GM18907 (cell line): Measurements from ENCODE around the gene ZNF771.
"Not testable (repeated sequence)": the region's sequence is repeated elsewhere in the genome, so short reads cannot be mapped to it uniquely, and the experiment has no call there.

Experiments
- ATAC-seq: cut with Tn5 transposase; IDR thresholded peaks from one replicate; pipeline ENCODE4 v1.9.1; 2021; ENCODE audit warnings: mild to moderate bottlenecking, moderate library complexity; ENCODE audit not compliant: unreplicated experiment

The ZNF771 gene

DNA sequence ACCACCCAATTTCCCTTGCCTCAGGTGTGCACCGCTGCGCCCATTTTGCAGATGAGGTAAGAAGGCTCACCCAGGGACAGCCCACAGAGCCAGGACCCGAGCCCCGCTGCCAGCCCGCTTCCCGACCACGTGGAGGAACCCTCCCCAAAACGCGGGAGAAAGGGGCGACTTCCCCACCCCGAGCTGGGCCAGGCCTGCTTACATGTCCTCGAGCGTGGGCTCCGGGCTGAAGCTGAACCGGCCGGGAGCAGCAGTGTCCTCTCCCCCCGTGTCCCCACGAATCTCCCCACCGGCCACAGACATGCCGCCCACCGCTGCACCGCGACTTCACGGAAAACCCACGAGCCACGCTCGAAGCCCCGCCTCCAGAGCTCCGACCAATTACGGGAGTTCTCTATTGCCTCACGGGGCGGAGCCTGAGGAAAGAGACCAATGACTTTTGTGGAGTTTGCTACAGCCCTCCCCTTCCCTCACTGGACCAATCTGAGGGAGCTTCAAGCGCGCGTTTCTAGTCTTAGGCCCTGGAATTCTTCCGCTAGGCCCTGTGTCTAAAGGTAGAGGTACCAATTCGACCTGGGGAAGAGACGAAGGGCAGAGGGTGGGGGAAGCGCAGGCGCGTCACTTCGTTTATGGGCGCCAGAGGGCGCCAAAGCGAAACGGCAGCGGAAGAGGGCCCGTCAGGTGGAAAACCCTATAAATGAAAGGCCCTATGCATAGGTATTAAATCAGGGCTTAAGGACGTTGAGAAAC lies 22.4 kb downstream of the ZNF771 start, which contains the start of gene DCTPP1:
TSS of gene DCTPP1 (minus strand) at position 353 of the 750 bp plus-strand sequence. CDS start at position 303, 50 bp downstream.
- ATAC-seq: peak; percentile 96

DNA sequence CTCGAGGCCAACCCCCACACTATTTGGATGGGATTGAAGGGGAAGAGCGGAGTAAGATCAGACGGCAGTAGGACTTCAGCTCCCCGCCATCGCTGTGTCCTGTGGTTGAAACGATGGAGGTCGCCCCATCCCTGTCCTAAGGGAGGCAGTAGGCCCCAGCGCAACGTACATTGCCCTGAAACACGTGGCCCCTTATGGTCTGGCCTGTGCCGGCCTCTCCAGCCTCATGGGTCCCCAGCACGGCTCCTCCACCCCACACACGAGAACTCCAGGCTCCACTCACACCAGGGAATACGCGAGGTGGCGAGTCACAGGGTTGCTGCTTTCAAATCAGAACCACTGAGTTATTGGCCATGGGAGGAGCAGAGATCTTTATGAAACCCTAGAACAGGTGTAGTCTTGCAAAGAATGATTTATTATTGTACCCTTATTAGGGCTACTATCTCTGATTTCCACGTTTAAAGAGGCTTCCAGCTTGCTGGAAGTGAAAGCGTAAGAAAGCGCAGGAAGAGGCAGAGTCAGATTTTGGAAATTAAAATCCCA lies 23.1 kb downstream of the ZNF771 start:
- ATAC-seq: peak; percentile 16

- no peak for ATAC-seq
Measured at GRCh38 chr16:30434852-30435251, 27.4 kb downstream of the ZNF771 start.

DNA sequence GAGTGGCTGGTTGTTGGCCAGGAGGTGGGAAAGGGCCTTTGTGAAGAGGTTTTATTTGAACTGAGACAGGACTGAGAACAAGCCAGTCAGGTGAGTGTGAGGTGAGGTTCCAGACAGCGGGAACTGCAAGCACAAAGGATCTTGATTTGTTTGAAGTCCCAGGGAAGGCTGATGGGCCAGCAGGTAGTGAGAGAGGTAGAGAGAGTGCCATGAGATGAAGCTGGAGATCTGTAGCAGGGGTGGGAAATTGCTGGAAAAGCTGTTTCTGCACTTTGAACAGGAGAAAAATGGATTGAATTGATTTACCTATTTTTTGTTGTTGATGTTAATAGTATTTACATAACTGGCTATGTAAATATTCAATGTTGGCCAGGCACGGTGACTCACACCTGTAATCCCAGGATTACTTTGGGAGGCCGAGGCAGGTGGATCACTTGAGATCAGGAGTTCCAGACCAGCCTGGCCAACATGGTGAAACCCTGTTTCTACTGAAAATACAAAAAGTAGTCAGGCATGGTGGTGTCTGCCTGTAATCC lies 30.2 kb downstream of the ZNF771 start:
- ATAC-seq: no peak

DNA sequence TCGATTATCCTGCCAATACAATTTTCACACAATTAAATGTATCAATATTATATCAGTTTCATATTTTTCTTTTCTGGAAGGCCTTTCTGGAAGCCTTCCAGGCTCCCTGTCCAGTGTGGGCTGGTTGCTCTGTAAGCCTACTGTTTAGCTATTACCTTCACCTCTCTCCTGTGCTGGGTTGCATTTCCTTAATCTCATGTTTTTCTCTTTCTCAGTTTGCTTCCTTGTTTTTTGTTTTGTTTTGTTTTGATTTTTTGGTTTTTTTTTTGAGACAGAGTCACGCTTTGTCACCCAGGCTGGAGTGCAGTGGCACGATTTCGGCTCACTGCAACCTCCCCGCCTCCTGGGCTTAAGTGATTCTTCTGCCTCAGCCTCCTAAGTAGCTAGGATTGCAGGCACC lies 31.4 kb downstream of the ZNF771 start:
- no peak for ATAC-seq

- ATAC-seq: no peak
Measured at GRCh38 chr16:30439720-30440348, 32.4 kb downstream of the ZNF771 start.

GRCh38 chr16:30443631-30444030 lies 36.2 kb downstream of the ZNF771 start:
- ATAC-seq: no peak

- ATAC-seq: no peak
Measured at GRCh38 chr16:30444231-30445148, 37.1 kb downstream of the ZNF771 start.

- peak; percentile 24 for ATAC-seq
Measured at GRCh38 chr16:30445149-30445407, 37.7 kb downstream of the ZNF771 start.

DNA sequence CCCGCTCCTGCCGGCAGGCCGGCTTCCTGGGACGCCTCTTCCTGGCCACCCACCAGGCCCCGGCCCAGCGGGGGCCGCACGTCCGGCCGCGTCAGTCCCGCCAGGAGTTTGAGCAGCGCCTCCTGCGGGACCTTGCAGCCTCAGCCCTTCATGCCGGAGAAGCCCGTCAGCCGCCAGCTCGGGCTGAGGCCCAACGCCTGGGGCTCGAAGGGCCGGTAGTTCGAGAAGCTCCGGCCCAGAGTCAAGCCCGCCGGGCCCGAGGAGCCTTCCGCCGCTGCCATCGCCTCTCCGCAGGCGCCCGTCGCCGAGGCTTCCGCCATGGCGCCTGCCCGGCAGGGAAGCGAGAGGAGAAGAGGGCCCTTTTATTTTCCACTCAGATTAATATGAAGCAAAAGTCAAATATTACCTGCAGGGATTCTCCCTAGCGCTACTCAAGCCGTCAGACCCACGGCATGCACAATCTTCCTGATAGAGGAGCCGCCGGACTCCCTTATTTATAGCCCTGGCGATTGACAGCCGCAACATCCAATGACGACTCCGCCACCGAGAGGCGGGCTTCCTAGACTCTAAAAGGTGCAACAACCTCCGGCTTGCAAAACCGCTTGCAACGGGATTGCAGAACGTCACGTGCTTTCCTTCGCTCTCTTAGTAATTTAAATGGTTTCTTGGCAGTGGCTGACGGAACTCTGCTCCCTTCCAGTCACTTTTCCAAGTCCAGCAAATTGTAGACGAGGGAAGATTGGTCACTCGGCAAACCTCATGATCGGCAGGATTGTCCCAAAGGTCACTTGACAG lies 38.2 kb downstream of the ZNF771 start, which contains the start of gene SEPHS2:
TSS of gene SEPHS2 (minus strand) at position 467 of the 795 bp plus-strand sequence. CDS start at position 320, 147 bp downstream.
- ATAC-seq: peak; percentile 87

DNA sequence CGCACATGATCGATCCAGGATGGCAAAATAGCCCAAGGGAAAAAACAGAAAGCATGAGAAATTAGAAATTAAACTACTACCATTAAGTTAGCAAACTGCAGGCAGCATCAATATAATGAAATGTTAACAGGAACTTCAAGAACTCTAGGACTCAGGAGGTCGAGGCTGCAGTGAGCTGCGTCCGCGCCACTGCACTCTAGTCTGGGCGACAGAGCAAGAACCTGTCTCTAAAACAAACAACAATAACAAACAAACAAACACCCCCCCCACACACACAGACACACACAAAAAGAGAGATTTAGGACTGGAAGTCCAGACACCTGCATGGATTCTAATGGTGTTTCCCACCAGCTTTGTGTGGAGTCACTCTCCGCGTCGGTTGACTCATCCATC lies 38.8 kb downstream of the ZNF771 start:
- no peak for ATAC-seq

DNA sequence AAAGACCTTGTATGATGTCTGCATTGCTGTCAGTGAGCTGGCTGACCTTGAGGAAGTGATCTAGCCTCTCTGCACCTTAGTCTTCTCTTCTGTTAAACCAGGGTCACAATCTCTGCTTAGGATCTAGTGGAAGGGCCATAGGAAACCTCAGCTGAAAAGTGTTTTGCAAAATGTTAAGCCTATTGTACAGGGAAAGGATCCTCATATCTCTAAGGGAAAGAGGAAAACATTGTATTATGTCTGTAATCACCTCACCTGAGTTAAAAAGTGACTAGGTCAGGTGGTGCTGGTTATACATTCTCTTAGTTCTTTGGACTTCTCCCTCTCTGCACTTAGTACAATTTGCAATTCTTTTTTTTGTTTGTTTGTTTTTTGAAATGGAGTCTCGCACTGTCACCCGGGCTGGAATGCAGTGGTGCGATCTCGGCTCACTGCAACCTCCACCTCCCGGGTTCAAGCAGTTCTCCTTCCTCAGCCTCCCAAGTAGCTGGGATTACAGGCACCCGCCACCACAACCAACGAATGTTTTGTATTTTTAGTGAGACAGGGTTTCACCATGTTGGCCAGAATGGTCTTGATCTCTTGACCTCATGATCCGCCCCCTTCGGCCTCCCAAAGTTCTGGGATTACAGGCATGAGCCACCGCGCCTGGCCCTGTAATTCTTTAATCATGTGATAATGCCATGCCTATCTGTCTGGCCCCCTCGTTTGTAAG lies 40.3 kb downstream of the ZNF771 start:
- no peak for ATAC-seq

DNA sequence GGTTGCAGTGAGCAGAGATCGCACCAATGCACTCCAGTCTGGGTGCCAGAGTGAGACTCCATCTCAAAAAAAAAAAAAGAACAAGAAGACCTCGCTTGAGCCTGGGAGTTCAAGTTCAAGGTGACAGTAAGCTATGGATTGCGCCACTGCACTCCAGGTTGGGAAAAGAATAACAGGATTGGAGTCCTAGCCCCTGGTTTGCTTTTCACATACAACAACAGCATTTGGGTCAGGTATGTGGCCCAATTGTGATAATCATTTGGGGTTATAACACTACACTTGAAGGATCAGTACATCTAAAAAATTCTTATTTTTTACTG lies 41.7 kb downstream of the ZNF771 start:
- no peak for ATAC-seq

- ATAC-seq: not testable (repeated sequence)
Measured at GRCh38 chr16:30452709-30453580, 45.5 kb downstream of the ZNF771 start.

- ATAC-seq: no peak
Measured at GRCh38 chr16:30456302-30456701, 48.9 kb downstream of the ZNF771 start.

GRCh38 chr16:30457256-30457655 lies 49.9 kb downstream of the ZNF771 start:
- no peak for ATAC-seq

DNA sequence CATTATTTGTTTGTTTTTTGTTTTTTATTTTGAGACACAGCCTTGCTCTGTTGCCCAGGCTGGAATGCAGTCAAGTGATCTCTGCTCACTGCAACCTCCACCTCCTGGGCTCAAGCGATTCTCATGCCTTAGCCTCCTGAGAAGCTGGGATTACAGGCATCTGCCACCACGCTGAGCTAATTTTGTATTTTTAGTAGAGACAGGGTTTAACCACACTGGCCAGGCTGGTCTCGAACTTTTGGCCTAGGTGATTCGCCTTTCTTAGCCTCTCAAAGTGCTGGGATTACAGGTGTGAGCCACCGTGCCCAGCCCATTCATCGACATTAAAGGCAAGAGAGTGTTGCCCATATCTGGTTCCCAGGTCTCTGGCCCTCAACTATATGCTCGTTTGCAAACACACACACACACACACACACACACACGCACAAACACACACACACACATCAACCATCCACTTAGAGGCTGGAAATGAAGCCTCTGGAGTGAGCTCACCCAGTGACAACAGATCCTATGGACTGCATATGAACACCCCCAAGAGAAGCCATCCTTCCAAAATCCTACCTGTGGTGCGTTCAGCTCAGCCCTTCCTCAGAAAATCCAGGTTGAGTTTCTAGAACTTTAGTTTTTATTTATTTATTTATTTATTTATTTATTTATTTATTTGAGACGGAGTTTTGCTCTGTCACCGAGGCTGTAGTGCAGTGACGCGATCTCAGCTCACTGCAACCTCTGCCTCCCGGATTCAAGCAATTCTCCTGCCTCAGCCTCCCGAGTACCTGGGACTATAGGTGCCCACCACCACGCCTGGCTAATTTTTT lies 50.5 kb downstream of the ZNF771 start:
- no peak for ATAC-seq
